ENCODE results near the gene TEX22. TPM values are rescaled to one million over a fixed set of nuclear protein-coding genes. Genes with fewer than 3 reads are reported as not detected.

Gene TEX22
- total RNA-seq, 2 experiments from 2014 or later, result 1.2 to 2.2 TPM

- no peak for DNase-seq
- Mint-ChIP-seq H3K27me3 (no peaks in the 10 kb centered on the region), H3K4me3 (no peak overlapping the region), H3K27ac (no peak overlapping the region), H3K4me1 (ENCODE audit: low read depth) (peaks cover 9% of the 10 kb centered on the region), H3K36me3 (ENCODE audit: low read depth) (no peaks in the 10 kb centered on the region), H3K9me3 (no peaks in the 10 kb centered on the region)
- intact Hi-C loops (cut with micrococcal nuclease), result loop anchor here (10.0 kb wide), 1 partner anchor 65 kb away; no protein-coding TSS in a partner anchor
- CTCF ChIA-PET, result interaction anchor here (1.0 kb wide), 1 partner anchor 10 kb away, joined by 3 read pairs; no protein-coding TSS in a partner anchor
- no peak for ATAC-seq
- TF ChIP-seq, protein P1, sequence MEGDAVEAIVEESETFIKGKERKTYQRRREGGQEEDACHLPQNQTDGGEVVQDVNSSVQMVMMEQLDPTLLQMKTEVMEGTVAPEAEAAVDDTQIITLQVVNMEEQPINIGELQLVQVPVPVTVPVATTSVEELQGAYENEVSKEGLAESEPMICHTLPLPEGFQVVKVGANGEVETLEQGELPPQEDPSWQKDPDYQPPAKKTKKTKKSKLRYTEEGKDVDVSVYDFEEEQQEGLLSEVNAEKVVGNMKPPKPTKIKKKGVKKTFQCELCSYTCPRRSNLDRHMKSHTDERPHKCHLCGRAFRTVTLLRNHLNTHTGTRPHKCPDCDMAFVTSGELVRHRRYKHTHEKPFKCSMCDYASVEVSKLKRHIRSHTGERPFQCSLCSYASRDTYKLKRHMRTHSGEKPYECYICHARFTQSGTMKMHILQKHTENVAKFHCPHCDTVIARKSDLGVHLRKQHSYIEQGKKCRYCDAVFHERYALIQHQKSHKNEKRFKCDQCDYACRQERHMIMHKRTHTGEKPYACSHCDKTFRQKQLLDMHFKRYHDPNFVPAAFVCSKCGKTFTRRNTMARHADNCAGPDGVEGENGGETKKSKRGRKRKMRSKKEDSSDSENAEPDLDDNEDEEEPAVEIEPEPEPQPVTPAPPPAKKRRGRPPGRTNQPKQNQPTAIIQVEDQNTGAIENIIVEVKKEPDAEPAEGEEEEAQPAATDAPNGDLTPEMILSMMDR (IDR thresholded peaks at IDR 0.05), result no peak
- POLR2A ChIA-PET, result no interaction called here
Measured at GRCh38 chr14:105379946-105380345, 18.4 kb upstream of the TEX22 start.

- CTCF ChIA-PET, result no interaction called here
- POLR2A ChIA-PET, result no interaction called here
- no peak for ATAC-seq
- no peaks in the 10 kb centered on the region for H3K9me3 Mint-ChIP-seq
- no peak overlapping the region for H3K27ac Mint-ChIP-seq
- DNase-seq, result no peak
- H3K36me3 Mint-ChIP-seq (ENCODE audit: low read depth), result no peaks in the 10 kb centered on the region
- intact Hi-C loops (cut with micrococcal nuclease), result no loop called here
- H3K4me3 Mint-ChIP-seq, result no peak overlapping the region
- peaks cover 5% of the 10 kb centered on the region for H3K4me1 Mint-ChIP-seq (ENCODE audit: low read depth)
- no peaks in the 10 kb centered on the region for H3K27me3 Mint-ChIP-seq
- TF ChIP-seq, protein P1 (IDR thresholded peaks at IDR 0.05), result no peak
Measured at GRCh38 chr14:105380756-105381155, 17.6 kb upstream of the TEX22 start.

GRCh38 chr14:105381446-105382342, 16.6 kb upstream of the TEX22 start:
- no peaks in the 10 kb centered on the region for H3K36me3 Mint-ChIP-seq (ENCODE audit: low read depth)
- ATAC-seq (no peak), DNase-seq (no peak)
- POLR2A ChIA-PET, result no interaction called here
- H3K4me1 Mint-ChIP-seq (ENCODE audit: low read depth), result no peaks in the 10 kb centered on the region
- CTCF ChIA-PET, result interaction anchor here (0.6 to 1.0 kb wide), 2 partner anchors 34 to 54 kb away, joined by 3 read pairs; no protein-coding TSS in a partner anchor
- H3K27ac Mint-ChIP-seq, result no peak overlapping the region
- no peaks in the 10 kb centered on the region for H3K27me3 Mint-ChIP-seq
- no peaks in the 10 kb centered on the region for H3K9me3 Mint-ChIP-seq
- intact Hi-C loops (cut with micrococcal nuclease), result no loop called here
- H3K4me3 Mint-ChIP-seq, result no peak overlapping the region
- TF ChIP-seq, protein P1 (IDR thresholded peaks at IDR 0.05), result no peak

DNA sequence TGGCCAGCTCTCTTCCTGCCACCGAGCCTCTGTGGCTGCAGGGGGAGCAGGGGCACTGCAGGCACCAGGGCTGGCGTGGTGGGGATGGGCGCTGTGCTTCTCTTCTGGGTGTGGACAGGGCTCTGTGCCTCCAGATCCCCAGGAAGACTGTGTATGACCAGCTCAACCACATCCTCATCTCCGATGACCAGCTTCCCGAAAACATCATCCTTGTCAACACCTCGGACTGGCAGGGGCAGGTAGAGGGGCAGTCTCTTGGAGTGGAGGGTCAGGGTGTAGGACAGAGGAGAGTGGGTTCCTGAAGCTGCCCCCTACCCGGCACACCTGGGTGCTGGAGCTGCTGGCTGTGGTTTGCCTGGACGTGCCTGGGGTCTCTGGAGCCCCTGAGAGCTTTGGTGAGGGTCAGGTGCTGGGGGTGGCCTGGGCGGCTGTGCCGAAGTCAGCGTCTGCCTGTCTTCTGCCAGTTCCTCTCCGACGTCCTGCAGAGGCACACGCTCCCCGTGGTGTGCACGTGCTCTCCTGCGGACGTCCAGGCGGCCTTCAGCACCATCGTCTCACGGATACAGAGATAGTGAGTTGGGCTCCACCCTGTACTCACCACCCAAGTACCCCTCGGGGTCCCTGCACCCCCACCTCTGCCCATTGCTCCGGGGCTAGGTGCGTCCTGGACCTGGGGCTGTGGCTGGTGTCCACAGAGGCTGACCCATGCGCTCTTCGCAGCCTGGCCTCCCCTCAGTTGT, 15.8 kb upstream of the TEX22 start:
- Mint-ChIP-seq H3K4me3 (no peak overlapping the region), H3K4me1 (ENCODE audit: low read depth) (no peaks in the 10 kb centered on the region), H3K9me3 (no peaks in the 10 kb centered on the region), H3K27ac (no peak overlapping the region), H3K27me3 (no peaks in the 10 kb centered on the region), H3K36me3 (ENCODE audit: low read depth) (no peaks in the 10 kb centered on the region)
- intact Hi-C loops (cut with micrococcal nuclease), result no loop called here
- DNase-seq (no peak), ATAC-seq (no peak)
- ChIA-PET POLR2A (no interaction called here), CTCF (interaction anchor here (0.6 to 1.0 kb wide), 2 partner anchors 33 to 53 kb away, joined by 3 read pairs; no protein-coding TSS in a partner anchor)
- TF ChIP-seq, protein P1 (IDR thresholded peaks at IDR 0.05), result no peak
